Astrocyte (in vitro differentiated cells and primary cell): ENCODE data around the gene NOBOX. TPM values are rescaled to one million over a fixed set of nuclear protein-coding genes. Genes with fewer than 3 reads are reported as not detected.
A peak's percentile ranks its signal among the peaks of the same experiment; 100 is the strongest.

Experiments
- DNase-seq: peaks from one replicate; pipeline ENCODE4 v3.0.0-alpha.2; 2010; ENCODE audit warnings: low read depth
- FAIRE-seq: peaks from 2 replicates; lab custom pipeline; 2011; peaks lifted over from hg19 to GRCh38; lab: Jason Lieb, UNC
- H2AFZ ChIP-seq: 2 replicates; pipeline ENCODE4 v1.6.0; 2012; ENCODE audit warnings: low read depth, low read length, inconsistent platforms
- H3K27ac ChIP-seq: 2 replicates; pipeline ENCODE4 v1.5.1; 2011; ENCODE audit warnings: low read depth, low read length, inconsistent platforms
- H3K27me3 ChIP-seq: 2 replicates; pipeline ENCODE4 v1.6.0; 2011; ENCODE audit warnings: low read length, inconsistent platforms; ENCODE audit not compliant: insufficient read depth
- H3K36me3 ChIP-seq: 2 replicates; pipeline ENCODE4 v1.5.1; 2011; ENCODE audit warnings: low read length, inconsistent platforms; ENCODE audit not compliant: insufficient read depth
- H3K4me1 ChIP-seq: 2 replicates; pipeline ENCODE4 v1.5.1; 2011; ENCODE audit warnings: low read length, inconsistent platforms; ENCODE audit not compliant: insufficient read depth
- H3K4me2 ChIP-seq: 2 replicates; pipeline ENCODE4 v1.6.0; 2012; ENCODE audit warnings: low read length, inconsistent platforms
- H3K4me3 ChIP-seq: 2 replicates; pipeline ENCODE4 v1.5.1; 2011; ENCODE audit warnings: low read depth, mild to moderate bottlenecking, low read length, inconsistent platforms; ENCODE audit not compliant: insufficient read depth
- H3K79me2 ChIP-seq: 2 replicates; pipeline ENCODE4 v1.6.0; 2012; ENCODE audit warnings: mild to moderate bottlenecking, low read length, inconsistent platforms; ENCODE audit not compliant: insufficient read depth
- H3K9ac ChIP-seq: 2 replicates; pipeline ENCODE4 v1.6.0; 2012; ENCODE audit warnings: mild to moderate bottlenecking, low read length, inconsistent platforms
- H3K9me3 ChIP-seq: 2 replicates; pipeline ENCODE4 v1.5.1; 2012; ENCODE audit warnings: low read depth, mild to moderate bottlenecking, low read length, inconsistent platforms; ENCODE audit not compliant: insufficient read depth
- H4K20me1 ChIP-seq: 2 replicates; pipeline ENCODE4 v1.6.0; 2012; ENCODE audit warnings: low read length, inconsistent platforms; ENCODE audit not compliant: insufficient read depth
- H3K27ac Mint-ChIP-seq: one replicate; pipeline ENCODE4 v1.8.0; 2021; ENCODE audit warnings: mild to moderate bottlenecking, mixed read lengths; ENCODE audit not compliant: unreplicated experiment
- H3K27me3 Mint-ChIP-seq: one replicate; pipeline ENCODE4 v1.8.0; 2021; ENCODE audit warnings: low read depth, mixed read lengths; ENCODE audit not compliant: unreplicated experiment
- H3K36me3 Mint-ChIP-seq: one replicate; pipeline ENCODE4 v1.8.0; 2021; ENCODE audit warnings: low read depth, mixed read lengths; ENCODE audit not compliant: unreplicated experiment
- H3K4me1 Mint-ChIP-seq: one replicate; pipeline ENCODE4 v1.8.0; 2021; ENCODE audit warnings: low read depth, mixed read lengths; ENCODE audit not compliant: unreplicated experiment
- H3K4me3 Mint-ChIP-seq: one replicate; pipeline ENCODE4 v1.8.0; 2021; ENCODE audit warnings: mild to moderate bottlenecking, moderate library complexity, mixed read lengths; ENCODE audit not compliant: unreplicated experiment
- H3K9me3 Mint-ChIP-seq: one replicate; pipeline ENCODE4 v1.8.0; 2021; ENCODE audit warnings: mild to moderate bottlenecking, mixed read lengths; ENCODE audit not compliant: unreplicated experiment
- EZH2 ChIP-seq: IDR thresholded peaks from 2 replicates; pipeline ENCODE4 v1.6.1; 2012; ENCODE audit warnings: mild to moderate bottlenecking, low read length, inconsistent platforms; ENCODE audit not compliant: insufficient read depth
- total RNA-seq: library from RNA; stranded (reverse); gene quantifications from 2 replicates; pipeline ENCODE4 v1.2.1, GENCODE V29; 2021
- TF ChIP-seq, protein P1 (sequence below): IDR thresholded peaks from 2 replicates; pipeline ENCODE4 v1.5.1; 2011; ENCODE audit warnings: low read depth, mild to moderate bottlenecking, inconsistent platforms, low read length, moderate library complexity; ENCODE audit not compliant: insufficient read depth

The NOBOX gene
- total RNA-seq, 1 donor from 2014 or later, result not detected

DNA sequence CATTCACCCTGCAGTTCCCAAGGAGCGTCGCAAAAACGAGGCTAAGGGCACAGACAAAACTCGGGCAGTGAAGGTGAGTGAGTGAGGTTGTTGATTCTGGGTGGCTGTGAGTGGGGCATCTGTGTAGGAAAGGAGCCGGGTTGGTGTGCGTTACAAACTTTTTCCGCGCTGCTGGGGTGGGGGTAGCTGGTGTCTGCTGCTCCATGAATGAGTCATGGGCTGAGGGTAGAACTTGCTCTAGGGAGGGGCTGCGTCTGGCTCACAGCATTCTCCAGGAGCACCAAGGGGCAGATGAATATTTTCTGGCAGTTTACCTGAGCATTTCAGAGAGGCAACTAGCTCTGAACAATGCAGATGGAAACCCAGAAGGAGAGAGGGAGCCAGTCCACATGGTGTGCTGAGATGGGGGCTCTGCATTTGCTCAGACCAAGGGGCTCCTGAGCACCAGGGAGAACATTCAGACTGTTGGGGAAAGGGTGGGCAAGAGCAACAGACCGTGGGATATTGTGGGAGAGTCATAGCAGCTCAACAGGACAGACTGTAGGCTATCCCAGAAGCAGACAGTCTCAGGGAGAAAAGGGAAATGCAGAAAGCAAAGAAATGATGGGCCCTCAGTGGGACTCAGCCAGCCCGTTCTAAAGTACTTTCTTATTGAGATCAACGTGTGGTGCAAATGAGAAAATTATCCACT is 18.8 kb downstream of the NOBOX start:
- Mint-ChIP-seq H3K4me3 (peak overlapping the region; percentile 54), H3K27me3 (no peaks in the 10 kb centered on the region), H3K36me3 (peaks cover 3% of the 10 kb centered on the region), H3K27ac (peak overlapping the region; percentile 93), H3K9me3 (no peaks in the 10 kb centered on the region), H3K4me1 (peaks cover 39% of the 10 kb centered on the region)
- Histone ChIP-seq H3K4me3 (no peak overlapping the region), H3K27ac (peak overlapping the region; percentile 57), H4K20me1 (no peaks in the 10 kb centered on the region), H3K79me2 (no peaks in the 10 kb centered on the region), H3K9ac (peak overlapping the region; percentile 60), H3K4me2 (peak overlapping the region; percentile 72), H2AFZ (peak overlapping the region; percentile 60), H3K9me3 (no peaks in the 10 kb centered on the region), H3K4me1 (peaks cover 29% of the 10 kb centered on the region), H3K27me3 (no peaks in the 10 kb centered on the region), H3K36me3 (no peaks in the 10 kb centered on the region)
- peak; percentile 81 for DNase-seq
- no peak for FAIRE-seq
- TF ChIP-seq EZH2, result no peak
- TF ChIP-seq, protein P1, sequence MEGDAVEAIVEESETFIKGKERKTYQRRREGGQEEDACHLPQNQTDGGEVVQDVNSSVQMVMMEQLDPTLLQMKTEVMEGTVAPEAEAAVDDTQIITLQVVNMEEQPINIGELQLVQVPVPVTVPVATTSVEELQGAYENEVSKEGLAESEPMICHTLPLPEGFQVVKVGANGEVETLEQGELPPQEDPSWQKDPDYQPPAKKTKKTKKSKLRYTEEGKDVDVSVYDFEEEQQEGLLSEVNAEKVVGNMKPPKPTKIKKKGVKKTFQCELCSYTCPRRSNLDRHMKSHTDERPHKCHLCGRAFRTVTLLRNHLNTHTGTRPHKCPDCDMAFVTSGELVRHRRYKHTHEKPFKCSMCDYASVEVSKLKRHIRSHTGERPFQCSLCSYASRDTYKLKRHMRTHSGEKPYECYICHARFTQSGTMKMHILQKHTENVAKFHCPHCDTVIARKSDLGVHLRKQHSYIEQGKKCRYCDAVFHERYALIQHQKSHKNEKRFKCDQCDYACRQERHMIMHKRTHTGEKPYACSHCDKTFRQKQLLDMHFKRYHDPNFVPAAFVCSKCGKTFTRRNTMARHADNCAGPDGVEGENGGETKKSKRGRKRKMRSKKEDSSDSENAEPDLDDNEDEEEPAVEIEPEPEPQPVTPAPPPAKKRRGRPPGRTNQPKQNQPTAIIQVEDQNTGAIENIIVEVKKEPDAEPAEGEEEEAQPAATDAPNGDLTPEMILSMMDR, result no peak

DNA sequence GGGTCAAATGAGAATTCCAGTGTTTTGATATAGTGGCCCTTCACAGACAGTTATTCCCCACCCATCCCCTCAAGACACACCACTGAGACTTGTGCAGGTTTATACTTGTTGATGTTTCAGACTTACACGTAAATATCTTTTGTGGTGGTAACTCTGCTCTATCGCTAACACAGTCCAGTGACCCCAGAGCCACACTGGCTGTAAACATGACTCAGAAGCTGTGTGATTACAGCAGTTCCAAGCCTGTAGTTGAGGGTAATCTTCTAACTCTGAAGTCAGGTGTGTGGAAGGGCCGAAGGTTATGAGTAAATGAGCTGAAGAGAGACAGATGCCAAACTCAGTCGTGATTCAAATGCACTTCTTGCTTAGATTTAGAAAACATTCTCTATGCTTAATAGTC is 19.4 kb downstream of the NOBOX start:
- peak; percentile 62 for DNase-seq
- peak overlapping the region; percentile 93 for H3K27ac Mint-ChIP-seq
- FAIRE-seq, result no peak
- peaks cover 3% of the 10 kb centered on the region for H3K36me3 Mint-ChIP-seq
- Histone ChIP-seq H3K4me2 (peak overlapping the region; percentile 72), H3K9ac (peak overlapping the region; percentile 60), H3K27me3 (no peaks in the 10 kb centered on the region), H3K79me2 (no peaks in the 10 kb centered on the region), H3K4me1 (peaks cover 29% of the 10 kb centered on the region), H3K9me3 (no peaks in the 10 kb centered on the region), H2AFZ (no peak overlapping the region), H3K27ac (peak overlapping the region; percentile 57), H4K20me1 (no peaks in the 10 kb centered on the region), H3K36me3 (no peaks in the 10 kb centered on the region), H3K4me3 (no peak overlapping the region)
- no peak overlapping the region for H3K4me3 Mint-ChIP-seq
- no peaks in the 10 kb centered on the region for H3K27me3 Mint-ChIP-seq
- TF ChIP-seq, protein P1, result no peak
- no peak for TF ChIP-seq EZH2
- peaks cover 37% of the 10 kb centered on the region for H3K4me1 Mint-ChIP-seq
- no peaks in the 10 kb centered on the region for H3K9me3 Mint-ChIP-seq

DNA sequence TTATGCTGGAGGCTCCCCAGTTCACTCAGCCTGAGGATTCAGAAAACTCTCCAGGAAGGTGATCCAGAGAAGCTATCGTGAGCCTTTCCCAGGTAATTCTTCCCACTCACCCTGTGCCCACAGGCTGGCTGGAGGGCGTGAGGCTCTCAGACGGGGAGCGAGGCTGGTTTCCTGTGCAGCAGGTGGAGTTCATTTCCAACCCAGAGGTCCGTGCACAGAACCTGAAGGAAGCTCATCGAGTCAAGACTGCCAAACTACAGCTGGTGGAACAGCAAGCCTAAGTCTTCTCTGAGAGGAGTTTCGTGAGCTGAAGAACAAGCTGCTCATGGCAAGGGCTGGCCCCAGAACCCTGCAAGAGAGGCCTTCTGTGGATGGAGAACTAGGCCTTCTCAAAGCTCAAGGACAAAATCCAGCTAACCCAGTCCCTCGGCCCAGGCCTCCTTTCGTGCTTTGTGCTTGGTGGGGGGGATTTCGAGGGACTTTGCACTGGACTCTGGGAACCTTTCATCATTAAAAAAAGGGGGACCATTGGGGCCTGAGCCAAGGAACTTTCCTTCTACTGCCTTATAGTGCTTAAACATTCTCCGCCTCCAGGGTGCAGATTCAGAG is 23.6 kb downstream of the NOBOX start:
- Histone ChIP-seq H3K27me3 (no peaks in the 10 kb centered on the region), H4K20me1 (no peaks in the 10 kb centered on the region), H3K9me3 (no peaks in the 10 kb centered on the region), H3K4me2 (no peak overlapping the region), H2AFZ (no peak overlapping the region), H3K27ac (no peak overlapping the region), H3K9ac (no peak overlapping the region), H3K79me2 (no peaks in the 10 kb centered on the region), H3K4me3 (no peak overlapping the region), H3K36me3 (no peaks in the 10 kb centered on the region), H3K4me1 (peaks cover 10% of the 10 kb centered on the region)
- no peak for FAIRE-seq
- H3K4me1 Mint-ChIP-seq, result peaks cover 13% of the 10 kb centered on the region
- TF ChIP-seq, protein P1, result no peak
- TF ChIP-seq EZH2, result no peak
- no peaks in the 10 kb centered on the region for H3K9me3 Mint-ChIP-seq
- DNase-seq, result no peak
- H3K27me3 Mint-ChIP-seq, result no peaks in the 10 kb centered on the region
- peaks cover 14% of the 10 kb centered on the region for H3K36me3 Mint-ChIP-seq
- H3K4me3 Mint-ChIP-seq, result no peak overlapping the region
- H3K27ac Mint-ChIP-seq, result no peak overlapping the region
